ENCODE results near the gene MAGI2. TPM values are rescaled to one million over a fixed set of nuclear protein-coding genes. Genes with fewer than 3 reads are reported as not detected.

MAGI2 gene
- total RNA-seq, 1 donor from 2014 or later: 3.6 TPM

- DNase-seq: no peak
- ATAC-seq: no peak
Measured at GRCh38 chr7:79287981-79288380, 165.5 kb downstream of the MAGI2 start.

GRCh38 chr7:79286181-79286580 lies 167.3 kb downstream of the MAGI2 start:
- no peak for DNase-seq
- no peak for ATAC-seq
- intact Hi-C loops (cut with micrococcal nuclease): no loop called here

More at GRCh38 chr7:79287981-79288380, 165.5 kb downstream of the MAGI2 start:
- intact Hi-C loops (cut with micrococcal nuclease): no loop called here

- ATAC-seq: no peak
- intact Hi-C loops (cut with micrococcal nuclease): no loop called here
- DNase-seq: no peak
Measured at GRCh38 chr7:79285756-79286155, 167.7 kb downstream of the MAGI2 start.

GRCh38 chr7:79284211-79284610 lies 169.3 kb downstream of the MAGI2 start:
- no peak for ATAC-seq
- intact Hi-C loops (cut with micrococcal nuclease): no loop called here
- no peak for DNase-seq

- DNase-seq (no peak), ATAC-seq (no peak)
- intact Hi-C loops (cut with micrococcal nuclease): no loop called here
Measured at GRCh38 chr7:79282882-79283602, 170.4 kb downstream of the MAGI2 start.

- intact Hi-C loops (cut with micrococcal nuclease): no loop called here
- ATAC-seq (peak; percentile 79), DNase-seq (no peak)
Measured at GRCh38 chr7:79282070-79282694, 171.3 kb downstream of the MAGI2 start.

- no peak for ATAC-seq
- DNase-seq: no peak
- intact Hi-C loops (cut with micrococcal nuclease): no loop called here
Measured at GRCh38 chr7:79281426-79281825, 172.0 kb downstream of the MAGI2 start.

- ATAC-seq: no peak
- intact Hi-C loops (cut with micrococcal nuclease): no loop called here
- DNase-seq: no peak
Measured at GRCh38 chr7:79272938-79273337, 180.5 kb downstream of the MAGI2 start.

- intact Hi-C loops (cut with micrococcal nuclease): no loop called here
- ATAC-seq (no peak), DNase-seq (no peak)
Measured at GRCh38 chr7:79272066-79272669, 181.3 kb downstream of the MAGI2 start.

GRCh38 chr7:79268730-79269129 lies 184.7 kb downstream of the MAGI2 start:
- ATAC-seq (no peak), DNase-seq (no peak)
- intact Hi-C loops (cut with micrococcal nuclease): no loop called here

- ATAC-seq (no peak), DNase-seq (no peak)
- intact Hi-C loops (cut with micrococcal nuclease): no loop called here
Measured at GRCh38 chr7:79258826-79259225, 194.6 kb downstream of the MAGI2 start.

GRCh38 chr7:79257959-79258358 lies 195.5 kb downstream of the MAGI2 start:
- intact Hi-C loops (cut with micrococcal nuclease): no loop called here
- ATAC-seq: no peak
- no peak for DNase-seq

GRCh38 chr7:79245623-79246249 lies 207.7 kb downstream of the MAGI2 start:
- no peak for DNase-seq
- intact Hi-C loops (cut with micrococcal nuclease): no loop called here
- ATAC-seq: no peak

- intact Hi-C loops (cut with micrococcal nuclease): no loop called here
- ATAC-seq: no peak
- DNase-seq: no peak
Measured at GRCh38 chr7:79244482-79244881, 209.0 kb downstream of the MAGI2 start.

GRCh38 chr7:79241288-79242060 lies 212.0 kb downstream of the MAGI2 start:
- intact Hi-C loops (cut with micrococcal nuclease): no loop called here
- DNase-seq (no peak), ATAC-seq (no peak)

- no peak for DNase-seq
Measured at GRCh38 chr7:79240413-79240812, 213.1 kb downstream of the MAGI2 start.

GRCh38 chr7:79236352-79237028 lies 217.0 kb downstream of the MAGI2 start:
- intact Hi-C loops (cut with micrococcal nuclease): no loop called here
- DNase-seq: no peak
- ATAC-seq: no peak

More at GRCh38 chr7:79240413-79240812, 213.1 kb downstream of the MAGI2 start:
- no peak for ATAC-seq
- intact Hi-C loops (cut with micrococcal nuclease): no loop called here

- intact Hi-C loops (cut with micrococcal nuclease): no loop called here
- no peak for ATAC-seq
- DNase-seq: no peak
Measured at GRCh38 chr7:79227044-79227443, 226.4 kb downstream of the MAGI2 start.

- ATAC-seq (no peak), DNase-seq (no peak)
- intact Hi-C loops (cut with micrococcal nuclease): no loop called here
Measured at GRCh38 chr7:79221211-79221610, 232.3 kb downstream of the MAGI2 start.

All from left ventricle myocardium superior (tissue), 1 donor.